HG03460 (cell line): ENCODE data around the gene DSG2.
A peak's percentile ranks its signal among the peaks of the same experiment; 100 is the strongest.
"Not testable (repeated sequence)": the region's sequence is repeated elsewhere in the genome, so short reads cannot be mapped to it uniquely, and the experiment has no call there.

Experiments
- ATAC-seq: cut with Tn5 transposase; IDR thresholded peaks from one replicate; pipeline ENCODE4 v1.9.1; 2021; ENCODE audit not compliant: unreplicated experiment

Gene DSG2

DNA sequence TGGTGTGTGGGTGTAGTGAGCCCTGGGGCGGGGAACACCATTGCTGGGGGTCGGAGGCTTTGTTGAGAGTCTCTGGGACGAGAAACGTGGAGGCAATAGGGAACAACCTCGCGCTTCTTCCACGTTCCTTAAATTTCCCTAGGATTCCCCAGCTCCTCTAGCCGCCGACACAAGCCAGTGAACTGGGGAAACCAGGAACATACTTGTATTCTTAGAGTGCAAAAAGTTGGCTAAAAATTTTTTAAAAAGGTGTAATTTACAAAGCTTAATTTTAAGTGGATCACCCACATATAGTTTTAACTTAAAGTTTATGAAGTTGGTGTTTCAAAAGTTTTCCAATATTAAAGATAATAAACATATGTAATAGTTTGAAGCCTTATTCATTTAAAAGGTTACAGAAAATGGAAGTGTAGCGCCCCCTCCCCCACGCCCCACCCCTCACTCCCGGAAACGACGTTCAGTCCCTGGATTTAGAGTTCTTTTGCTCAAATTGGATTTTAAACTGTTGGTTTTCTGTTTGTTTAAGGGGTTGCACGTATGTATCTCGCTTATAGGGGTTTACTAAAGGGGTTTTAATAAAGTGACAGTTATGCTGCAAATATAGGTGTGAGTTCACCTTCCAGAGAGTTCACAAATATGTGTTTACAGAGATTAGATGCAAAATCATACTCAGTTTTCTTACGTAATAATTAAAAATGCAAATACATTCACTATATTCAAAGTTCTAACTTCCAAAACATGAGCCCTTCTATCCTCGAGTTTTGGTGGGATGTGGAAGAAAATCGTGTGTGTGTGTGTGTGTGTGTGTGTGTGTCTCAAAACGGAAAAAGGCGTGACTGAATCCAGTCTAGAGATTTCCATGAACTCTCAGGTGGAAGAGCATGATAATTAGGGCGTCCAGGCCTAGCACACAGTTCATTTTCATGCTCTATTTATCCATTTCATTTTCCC lies 872 bp downstream of the DSG2 start:
- peak; percentile 14 for ATAC-seq

DNA sequence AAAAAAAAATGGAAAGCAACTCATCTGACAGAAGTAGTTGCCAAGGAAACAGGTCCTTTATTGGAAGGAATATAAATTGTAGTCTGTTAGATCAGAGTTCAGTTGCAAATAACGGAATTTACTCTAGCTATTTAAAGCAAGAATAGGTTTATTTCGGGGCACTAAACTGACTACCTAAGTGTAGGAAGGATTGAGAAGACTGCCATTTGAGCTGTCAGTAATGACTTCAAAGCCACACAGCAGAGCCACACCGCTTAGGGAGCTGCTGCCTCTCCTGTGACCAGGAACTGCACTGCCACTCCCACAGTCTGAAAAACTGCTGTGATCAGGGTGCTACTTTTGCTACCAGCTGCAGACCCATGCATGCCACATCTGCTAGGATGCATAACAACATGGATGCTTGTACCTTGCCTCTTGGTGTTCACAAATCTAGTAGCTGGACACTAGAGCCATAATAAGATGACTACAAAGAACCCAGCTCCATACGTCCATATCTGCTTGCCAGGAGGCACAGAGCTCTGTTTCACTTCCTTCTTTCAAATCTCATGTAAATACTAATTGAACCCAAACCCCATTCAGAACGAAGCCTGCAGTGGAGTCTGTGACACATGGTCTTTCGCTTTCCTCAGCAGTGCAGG lies 2.2 kb downstream of the DSG2 start:
- ATAC-seq: peak; percentile 85

DNA sequence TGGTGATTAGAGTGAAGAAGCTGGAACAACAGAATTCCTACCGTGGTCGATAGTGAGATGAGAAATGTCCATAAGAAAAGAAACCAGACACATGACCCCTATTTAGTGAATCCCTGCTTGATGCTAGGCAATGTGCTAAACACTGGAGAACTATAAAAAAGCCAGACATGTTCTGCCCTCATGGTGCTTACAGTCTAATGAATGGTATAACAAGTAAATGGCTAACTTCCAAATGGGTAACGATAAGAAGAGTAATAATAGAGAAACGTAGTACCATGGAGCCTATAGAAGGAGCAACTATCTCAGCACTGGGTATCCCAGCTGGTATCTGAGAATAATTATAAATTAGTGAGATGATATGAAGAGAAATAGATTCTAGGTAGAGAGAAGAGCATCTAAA lies 5.0 kb downstream of the DSG2 start:
- ATAC-seq: no peak

DNA sequence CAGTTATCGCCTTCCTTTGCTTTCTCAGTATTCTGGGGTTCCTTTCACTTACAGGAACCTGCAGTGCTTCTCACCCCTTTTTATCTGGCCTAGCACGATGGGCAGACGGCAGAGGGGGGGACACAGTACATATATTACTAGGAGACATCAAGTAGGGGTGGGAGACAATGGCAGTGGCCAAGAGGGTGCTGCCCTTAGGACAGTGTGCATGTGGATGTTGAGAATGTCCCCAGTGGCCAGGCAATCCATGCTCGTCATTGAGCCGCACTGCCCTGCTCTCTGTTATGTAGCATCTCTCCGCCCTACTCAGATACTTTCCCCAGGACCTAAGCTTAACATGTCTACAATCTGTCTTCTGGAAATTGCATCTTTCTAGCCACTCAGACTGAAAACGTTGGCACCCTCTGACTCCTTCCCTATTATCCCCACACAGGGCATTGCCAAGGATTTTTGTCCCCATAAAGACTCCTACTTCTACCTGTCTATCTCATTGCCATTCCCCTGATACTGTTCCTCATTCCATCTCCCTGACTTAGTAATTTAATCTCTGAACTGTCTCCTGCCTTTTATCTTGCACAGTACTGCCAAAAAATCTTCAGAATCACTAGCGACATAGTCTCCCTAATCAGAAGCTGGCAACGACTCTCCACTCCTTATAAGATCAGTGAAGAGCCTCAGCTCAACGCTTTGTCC lies 6.6 kb downstream of the DSG2 start:
- no peak for ATAC-seq

DNA sequence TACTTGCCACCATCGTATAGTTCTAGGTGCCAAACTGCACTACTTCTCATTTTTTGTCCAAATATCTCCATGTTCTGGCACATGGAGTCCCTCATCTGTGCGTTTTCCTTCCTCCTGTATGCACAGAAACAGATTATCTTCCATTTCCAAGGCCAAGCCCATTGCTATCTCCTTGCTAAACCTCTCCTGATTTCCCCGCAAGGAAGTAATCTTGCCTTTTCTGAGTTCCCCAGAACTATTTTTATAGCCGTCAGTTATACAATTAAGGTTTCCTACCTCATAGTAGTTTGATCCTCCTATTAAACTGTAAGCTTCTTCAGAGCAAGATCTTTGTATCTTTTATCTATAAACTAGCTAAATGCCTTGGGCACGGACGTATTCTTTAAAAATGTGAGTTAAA lies 7.2 kb downstream of the DSG2 start:
- ATAC-seq: no peak

DNA sequence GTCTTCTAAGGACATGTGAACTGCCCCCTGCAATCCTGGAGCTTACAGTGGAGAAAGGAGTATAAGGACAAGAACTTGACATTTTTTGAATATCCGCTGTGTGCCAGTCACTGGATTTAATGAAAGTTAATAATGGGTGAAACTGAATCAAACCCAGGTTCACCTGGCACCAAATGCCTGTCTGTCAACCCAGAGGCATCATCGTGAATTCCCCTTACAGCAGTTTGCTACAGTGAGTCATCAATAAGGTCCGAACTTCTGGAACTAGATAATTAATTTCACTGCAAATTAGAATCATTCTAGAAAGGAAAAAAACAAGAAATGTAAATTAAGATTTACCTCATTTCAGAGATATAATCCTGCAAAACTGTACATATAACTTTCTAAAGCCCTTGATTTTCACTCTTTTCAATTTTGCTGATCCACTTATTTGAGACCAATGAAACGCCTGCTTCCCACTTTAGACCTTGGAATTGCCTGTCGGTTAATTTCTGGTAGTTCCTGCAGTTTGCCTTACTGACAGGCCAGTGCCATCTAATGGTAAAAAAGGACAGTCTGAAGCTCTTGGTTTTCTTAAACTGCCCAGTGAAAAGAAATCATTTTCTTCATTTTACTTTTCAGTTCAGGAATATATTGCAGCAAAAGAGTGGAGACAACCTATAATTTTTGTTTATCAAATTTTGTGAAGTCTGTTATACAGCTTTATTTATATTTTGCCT lies 8.2 kb downstream of the DSG2 start:
- no peak for ATAC-seq

DNA sequence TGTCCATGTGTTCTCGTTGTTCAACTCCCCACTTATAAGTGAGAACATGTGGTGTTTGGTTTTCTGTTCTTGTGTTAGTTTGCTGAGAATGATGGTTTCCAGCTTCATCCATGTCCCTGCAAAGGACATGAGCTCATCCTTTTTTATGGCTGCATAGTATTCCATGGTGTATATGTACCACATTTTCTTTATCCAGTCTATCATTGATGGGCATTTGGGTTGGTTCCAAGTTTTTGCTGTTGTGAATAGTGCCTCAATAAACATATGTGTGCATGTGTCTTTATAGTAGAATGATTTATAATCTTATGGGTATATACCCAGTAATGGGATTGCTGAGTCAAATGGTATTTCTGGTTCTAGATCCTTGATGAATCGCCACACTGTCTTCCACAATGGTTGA lies 9.1 kb downstream of the DSG2 start:
- ATAC-seq: not testable (repeated sequence)

DNA sequence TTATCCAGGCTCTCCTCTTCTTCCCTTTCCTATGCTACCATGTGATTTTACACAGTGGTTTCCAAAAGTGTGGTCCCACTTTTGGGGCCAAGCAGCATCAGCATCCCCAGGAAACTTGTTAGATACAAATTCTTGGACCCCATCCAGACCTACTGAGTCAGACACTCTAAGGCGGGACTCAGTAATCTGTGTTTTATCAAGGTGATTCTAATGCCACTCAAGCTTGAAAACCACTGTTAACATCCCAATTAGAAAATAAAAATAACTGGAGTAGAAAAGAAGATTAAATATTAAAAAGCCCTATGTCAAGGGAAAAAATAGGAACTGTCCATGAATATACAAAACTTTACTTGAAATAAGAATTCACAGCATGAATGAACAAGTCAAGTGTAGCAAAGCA lies 10.8 kb downstream of the DSG2 start:
- no peak for ATAC-seq

DNA sequence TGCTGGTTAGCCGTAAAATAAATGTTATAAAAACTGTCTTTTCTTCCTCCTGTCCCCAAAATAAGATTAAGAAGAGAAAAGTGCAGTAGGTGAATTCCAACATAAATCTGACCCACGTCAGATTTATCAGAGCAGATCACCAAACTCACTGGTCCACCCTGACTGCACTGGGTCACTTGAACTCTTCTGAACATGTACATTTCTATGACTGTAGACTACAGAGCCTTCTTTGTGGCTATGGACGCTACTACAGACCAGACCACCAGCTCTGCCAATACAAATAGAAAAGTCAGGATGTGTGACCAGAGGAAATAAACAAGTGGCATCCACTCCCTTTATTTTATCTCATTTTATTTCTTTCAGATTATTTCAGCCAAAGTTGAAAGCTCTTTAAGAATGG lies 11.6 kb downstream of the DSG2 start:
- no peak for ATAC-seq

DNA sequence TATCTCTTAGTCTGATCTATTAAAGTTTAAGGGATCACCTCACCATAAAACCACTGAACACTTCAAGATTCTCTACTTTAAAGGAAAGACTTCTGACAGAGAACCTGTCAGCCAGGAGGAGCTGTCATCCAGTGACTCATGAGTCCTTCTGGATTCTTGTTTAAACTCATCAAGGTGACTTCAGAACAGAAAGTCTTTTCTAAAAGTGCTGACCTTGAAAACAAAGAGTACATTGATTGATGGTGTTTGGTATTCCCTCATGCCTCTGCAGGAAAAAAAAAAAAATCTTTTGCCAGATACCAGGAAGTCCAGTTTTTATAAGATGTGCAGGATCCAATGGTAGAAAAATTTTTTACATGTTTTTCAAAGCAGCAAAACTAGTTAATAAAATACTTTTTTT lies 12.3 kb downstream of the DSG2 start:
- no peak for ATAC-seq

DNA sequence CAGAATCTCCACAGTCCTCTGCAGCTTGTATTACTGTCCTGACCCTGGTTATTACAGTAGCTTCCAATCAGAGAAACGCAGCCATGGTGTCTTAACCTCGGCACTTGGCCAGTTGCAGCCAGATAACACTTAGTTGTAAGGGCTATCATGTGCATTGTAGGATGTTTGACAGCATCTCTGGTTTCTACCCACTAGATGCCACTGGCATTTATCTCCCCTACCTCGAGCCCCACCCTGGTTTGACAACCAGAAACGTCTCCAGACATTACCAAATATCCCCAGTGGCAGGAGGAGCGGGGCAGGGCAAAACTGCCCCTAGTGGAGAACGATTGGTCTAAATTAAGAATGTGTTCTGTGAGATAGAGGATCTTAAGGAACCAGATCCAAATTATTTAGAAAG lies 13.1 kb downstream of the DSG2 start:
- ATAC-seq: no peak

DNA sequence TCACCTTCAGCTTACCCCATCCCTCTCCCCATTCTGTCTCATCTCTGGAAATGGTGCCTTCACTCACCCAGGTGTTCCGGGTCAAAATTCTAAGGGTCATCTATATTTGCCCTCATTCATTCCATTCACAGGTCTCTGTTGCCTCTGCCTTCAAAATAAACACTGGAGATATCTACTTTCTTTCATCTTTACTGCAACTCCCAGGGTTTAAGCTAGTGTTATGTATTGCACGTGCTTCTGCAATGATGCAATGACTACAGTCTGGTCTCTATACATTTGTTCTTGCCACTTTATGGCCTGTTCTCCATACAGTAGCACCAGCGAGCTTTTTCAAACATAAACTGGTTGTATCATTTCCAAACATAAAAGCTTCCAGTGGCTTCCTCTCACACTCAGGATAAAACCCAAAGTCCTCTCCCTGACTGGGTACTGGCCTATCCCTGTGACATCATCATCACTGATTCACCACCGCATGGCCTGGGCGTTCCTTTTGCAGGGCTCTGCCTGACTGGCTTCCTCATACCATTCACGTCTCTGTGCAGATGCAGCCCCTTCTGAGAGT lies 14.3 kb downstream of the DSG2 start:
- ATAC-seq: no peak

DNA sequence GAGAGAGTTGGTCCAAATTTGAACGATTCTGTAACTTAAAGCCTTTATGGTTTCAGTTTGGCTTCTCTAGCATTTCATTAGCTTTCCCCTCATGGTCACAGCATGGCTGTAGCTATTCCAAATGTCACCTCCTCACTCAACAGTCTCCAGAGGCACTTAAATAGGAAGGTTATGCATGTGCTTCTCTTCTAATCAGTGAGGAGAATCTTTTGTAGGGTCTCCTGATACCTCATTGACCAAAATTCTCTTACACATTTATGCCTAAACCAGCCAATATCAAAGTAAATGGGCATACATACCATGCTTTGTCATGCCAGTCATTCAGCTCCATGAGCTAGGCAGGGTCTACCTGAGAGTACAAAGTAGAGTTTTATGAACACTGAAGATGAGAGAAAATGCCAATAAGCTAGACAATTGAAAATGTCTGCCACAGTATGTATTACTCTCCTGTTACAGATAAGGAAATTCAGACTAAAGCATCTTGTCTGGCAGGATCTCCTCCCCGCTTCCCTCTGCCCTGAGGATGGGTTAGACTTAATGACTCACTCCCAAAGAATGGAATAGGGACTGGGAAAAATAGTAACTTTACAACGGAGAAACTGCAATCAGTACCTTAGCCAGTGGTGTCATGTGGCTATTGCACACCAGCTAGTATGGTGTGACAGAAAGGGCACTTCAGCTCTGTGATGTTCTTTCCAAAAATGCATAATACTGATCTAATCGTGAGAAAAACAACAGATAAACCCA lies 15.4 kb downstream of the DSG2 start:
- ATAC-seq: no peak

DNA sequence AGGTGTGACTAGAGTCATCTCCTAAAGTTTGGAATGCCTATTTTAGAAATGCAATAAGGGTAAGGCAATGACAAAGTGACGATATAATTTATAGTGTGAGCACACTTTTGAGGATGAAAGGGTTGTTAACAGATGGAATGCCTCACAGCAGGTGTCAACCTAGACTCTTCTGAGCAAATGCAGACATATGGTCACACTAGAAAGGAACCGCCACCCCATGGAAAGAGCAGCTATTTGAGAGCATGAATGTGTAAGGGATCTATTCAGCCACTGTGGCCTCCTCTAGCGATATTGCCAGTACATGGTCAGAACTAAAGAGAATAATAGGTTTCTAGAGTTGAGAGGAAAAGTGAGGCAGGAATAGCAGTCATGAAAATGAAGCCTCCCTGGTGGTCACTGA lies 18.5 kb downstream of the DSG2 start:
- no peak for ATAC-seq

DNA sequence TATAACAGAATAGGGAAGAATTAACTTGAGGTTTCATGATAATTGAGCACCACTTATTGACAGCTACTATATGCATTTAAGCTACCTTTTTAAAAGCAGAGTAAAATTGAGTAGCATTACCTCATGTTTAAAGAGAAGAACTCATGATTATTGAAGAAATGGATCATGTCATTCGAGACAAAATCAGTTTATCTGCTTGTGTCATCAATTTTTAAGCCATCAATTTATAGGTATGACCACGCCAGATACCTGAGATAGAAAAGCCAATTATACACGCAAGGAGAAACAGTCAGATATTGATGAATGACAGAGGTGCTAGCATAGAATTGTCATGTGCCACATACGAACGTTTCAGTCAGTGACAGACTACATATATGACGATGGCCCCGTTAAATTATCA lies 28.4 kb downstream of the DSG2 start:
- ATAC-seq: no peak

DNA sequence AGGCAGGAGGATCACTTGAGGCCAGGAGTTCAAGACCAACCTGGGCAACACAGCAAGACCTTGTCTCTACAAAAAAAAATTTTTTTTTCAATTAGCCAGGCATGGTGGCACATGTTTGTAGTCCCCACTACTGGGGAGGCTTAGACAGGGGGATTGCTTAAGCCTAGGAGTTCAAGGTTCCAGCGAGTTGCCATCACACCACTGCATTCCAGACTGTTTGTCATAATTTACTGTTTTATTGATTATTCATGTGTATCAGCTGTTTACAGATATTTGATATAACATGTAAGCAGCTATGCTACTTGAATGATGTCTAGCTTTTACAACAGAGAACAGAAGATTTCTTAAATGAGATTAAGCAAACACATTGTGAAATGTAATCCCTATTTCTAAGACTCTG lies 35.3 kb downstream of the DSG2 start:
- no peak for ATAC-seq

DNA sequence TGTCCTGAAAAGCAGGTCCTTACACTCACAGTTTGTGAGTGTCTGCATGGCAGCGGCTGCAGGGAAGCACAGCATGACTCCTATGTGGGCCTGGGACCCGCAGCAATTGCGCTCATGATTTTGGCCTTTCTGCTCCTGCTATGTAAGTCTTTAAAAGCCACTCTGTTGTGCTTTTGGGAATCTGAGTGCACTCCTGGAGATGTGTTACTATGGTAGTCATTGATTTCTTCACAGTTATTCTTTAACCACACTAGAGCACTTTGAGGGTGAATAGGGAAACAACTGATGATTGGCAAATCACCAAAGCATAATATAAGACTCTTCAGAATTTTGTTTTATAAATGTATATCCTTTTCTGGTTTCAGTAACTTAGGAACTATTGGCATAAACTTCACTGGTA lies 40.9 kb downstream of the DSG2 start:
- no peak for ATAC-seq

DNA sequence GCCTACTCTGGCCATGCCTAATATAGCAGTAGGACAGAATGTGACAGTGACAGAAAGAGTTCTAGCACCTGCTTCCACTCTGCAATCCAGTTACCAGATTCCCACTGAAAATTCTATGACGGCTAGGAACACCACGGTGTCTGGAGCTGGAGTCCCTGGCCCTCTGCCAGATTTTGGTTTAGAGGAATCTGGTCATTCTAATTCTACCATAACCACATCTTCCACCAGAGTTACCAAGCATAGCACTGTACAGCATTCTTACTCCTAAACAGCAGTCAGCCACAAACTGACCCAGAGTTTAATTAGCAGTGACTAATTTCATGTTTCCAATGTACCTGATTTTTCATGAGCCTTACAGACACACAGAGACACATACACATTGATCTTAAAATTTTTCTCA lies 48.5 kb downstream of the DSG2 start:
- ATAC-seq: no peak

DNA sequence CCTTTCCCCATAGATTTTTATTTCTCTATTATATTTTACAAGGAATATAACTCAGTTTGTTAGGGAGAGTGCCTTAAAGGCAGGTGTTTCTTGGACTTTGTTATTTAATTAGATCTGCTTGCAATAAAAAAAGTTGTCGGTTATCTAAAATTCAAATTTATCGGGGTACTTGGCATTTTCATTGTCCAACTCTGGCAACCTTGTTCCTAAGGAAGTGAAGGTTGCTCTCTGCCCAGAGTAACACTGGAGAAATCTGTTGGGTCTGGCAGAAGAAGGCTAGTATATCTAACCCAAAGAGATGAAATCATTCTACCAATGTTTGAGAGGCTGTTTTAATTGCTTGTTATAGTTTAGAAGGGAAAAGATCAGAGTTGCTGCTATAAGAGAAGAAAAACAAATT lies 50.9 kb downstream of the DSG2 start:
- ATAC-seq: no peak

DNA sequence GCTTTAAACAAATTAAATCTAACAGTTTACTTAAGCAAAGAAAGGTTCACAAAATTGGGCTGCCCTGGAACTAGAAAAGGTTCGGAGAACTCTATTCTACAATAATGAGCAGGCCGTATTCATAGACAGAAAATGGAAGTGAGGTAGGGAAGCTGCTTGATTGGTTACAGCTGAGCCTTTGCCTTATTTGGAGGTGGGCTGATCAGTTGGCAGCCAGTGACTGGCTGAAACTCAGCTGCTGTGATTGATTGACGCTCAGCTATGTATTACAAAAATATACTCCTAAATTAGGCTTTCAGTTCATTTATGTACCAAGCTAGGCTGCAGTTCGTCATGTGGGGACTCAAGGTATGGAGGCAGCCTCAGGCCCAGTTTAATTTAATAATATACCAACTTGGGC lies 51.4 kb downstream of the DSG2 start:
- ATAC-seq: no peak
